LNCAP (cell line): ENCODE measurements around the gene HOXD8.

Experiments used
- CTCF ChIP-seq: fragments of 450-650 bp; IDR thresholded peaks from 2 replicates; pipeline ENCODE4 v1.5.1; 2017; ENCODE audit warnings: mild to moderate bottlenecking

HOXD8 gene

GRCh38 chr2:176082824-176083751 is 46.4 kb upstream of the HOXD8 start:
- no peak for TF ChIP-seq CTCF

GRCh38 chr2:176083796-176084261 is 45.7 kb upstream of the HOXD8 start, which contains the start of gene EVX2:
Gene EVX2, minus strand, starts transcription at chr2:176083962. Its CDS starts 186 bp downstream, at chr2:176083776.
- TF ChIP-seq CTCF, result no peak

- TF ChIP-seq CTCF, result no peak
Measured at GRCh38 chr2:176084611-176085119, 44.8 kb upstream of the HOXD8 start.

GRCh38 chr2:176085120-176085788 is 44.3 kb upstream of the HOXD8 start:
- no peak for TF ChIP-seq CTCF

- TF ChIP-seq CTCF, result peak; percentile 60
Measured at GRCh38 chr2:176085861-176086771, 43.4 kb upstream of the HOXD8 start.

- no peak for TF ChIP-seq CTCF
Measured at GRCh38 chr2:176087330-176088047, 42.0 kb upstream of the HOXD8 start.
